GM21515 (cell line): Measurements from ENCODE around the gene TIMM44.
"Not testable (repeated sequence)": the region's sequence is repeated elsewhere in the genome, so short reads cannot be mapped to it uniquely, and the experiment has no call there.

Experiments used
- ATAC-seq: cut with Tn5 transposase; IDR thresholded peaks from one replicate; pipeline ENCODE4 v1.9.1; 2021; ENCODE audit not compliant: unreplicated experiment

Gene TIMM44

GRCh38 chr19:7902796-7903243 is 40.6 kb downstream of the TIMM44 start:
- ATAC-seq: peak; percentile 0

- ATAC-seq: no peak
These were observed 42.1 kb downstream of the TIMM44 start for GRCh38 chr19:7901337-7901736.

DNA sequence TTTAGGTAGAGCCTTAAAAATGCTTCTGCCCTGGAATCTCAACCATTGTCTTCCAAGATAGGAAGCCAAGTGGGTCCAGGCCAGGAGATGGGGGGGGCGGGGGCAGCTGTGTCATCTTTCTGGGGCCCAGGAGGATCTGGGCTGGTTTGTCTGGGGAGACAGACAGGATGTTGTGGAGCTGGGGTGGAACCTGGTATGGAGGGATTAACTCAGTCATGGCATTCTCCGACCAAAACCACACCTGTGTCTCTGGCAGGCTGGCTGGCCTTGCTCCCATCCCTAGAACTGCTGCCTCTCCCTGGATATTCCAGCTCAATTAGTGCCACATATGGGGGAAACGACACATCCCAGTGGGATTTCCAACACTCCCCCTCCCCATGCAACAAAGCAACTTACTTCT is 42.5 kb downstream of the TIMM44 start:
- ATAC-seq: no peak

GRCh38 chr19:7900401-7900870 is 43.0 kb downstream of the TIMM44 start:
- ATAC-seq: no peak

DNA sequence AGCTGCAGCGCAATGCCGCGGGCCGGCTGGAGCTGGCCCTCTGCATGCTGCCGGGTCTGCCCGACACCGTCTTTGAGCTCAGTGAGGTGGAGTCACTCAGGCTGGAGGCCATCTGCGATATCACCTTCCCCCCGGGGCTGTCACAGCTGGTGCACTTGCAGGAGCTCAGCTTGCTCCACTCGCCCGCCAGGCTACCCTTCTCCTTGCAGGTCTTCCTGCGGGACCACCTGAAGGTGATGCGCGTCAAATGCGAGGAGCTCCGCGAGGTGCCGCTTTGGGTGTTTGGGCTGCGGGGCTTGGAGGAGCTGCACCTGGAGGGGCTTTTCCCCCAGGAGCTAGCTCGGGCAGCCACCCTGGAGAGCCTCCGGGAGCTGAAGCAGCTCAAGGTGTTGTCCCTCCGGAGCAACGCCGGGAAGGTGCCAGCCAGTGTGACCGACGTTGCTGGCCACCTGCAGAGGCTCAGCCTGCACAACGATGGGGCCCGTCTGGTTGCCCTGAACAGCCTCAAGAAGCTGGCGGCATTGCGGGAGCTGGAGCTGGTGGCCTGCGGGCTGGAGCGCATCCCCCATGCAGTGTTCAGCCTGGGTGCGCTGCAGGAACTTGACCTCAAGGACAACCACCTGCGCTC is 43.6 kb downstream of the TIMM44 start:
- ATAC-seq: no peak

DNA sequence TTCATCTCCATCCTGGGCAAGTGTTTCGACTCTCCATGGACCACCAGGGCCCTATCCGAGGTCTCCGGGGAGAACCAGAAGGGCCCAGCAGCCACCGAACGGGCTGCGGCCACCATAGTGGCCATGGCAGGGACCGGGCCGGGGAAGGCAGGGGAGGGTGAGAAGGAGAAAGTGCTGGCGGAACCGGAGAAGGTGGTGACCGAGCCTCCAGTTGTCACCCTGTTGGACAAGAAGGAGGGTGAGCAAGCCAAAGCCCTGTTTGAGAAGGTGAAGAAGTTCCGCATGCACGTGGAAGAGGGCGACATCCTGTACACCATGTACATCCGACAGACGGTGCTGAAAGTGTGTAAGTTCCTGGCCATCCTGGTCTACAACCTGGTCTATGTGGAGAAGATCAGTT is 44.5 kb downstream of the TIMM44 start:
- no peak for ATAC-seq

DNA sequence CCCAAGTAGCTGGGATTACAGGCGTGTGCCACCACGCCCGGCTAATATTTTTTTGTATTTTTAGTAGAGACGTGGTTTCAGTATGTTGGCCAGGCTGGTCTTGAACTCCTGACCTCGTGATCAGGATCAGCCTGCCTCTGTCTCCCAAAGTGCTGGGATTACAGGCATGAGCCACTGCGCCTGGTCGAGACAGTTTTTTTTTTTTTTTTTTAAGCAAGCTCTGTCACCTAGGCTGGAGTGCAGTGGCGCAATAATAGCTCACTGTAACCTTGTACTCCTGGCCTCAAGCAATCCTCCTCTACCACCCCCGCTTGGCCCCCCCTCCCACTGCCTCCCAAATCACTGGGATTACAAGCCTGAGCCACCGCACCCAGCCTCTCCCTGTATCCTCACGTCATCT is 46.2 kb downstream of the TIMM44 start:
- no peak for ATAC-seq

- no peak for ATAC-seq
These were observed 47.9 kb downstream of the TIMM44 start for GRCh38 chr19:7895565-7895964.

DNA sequence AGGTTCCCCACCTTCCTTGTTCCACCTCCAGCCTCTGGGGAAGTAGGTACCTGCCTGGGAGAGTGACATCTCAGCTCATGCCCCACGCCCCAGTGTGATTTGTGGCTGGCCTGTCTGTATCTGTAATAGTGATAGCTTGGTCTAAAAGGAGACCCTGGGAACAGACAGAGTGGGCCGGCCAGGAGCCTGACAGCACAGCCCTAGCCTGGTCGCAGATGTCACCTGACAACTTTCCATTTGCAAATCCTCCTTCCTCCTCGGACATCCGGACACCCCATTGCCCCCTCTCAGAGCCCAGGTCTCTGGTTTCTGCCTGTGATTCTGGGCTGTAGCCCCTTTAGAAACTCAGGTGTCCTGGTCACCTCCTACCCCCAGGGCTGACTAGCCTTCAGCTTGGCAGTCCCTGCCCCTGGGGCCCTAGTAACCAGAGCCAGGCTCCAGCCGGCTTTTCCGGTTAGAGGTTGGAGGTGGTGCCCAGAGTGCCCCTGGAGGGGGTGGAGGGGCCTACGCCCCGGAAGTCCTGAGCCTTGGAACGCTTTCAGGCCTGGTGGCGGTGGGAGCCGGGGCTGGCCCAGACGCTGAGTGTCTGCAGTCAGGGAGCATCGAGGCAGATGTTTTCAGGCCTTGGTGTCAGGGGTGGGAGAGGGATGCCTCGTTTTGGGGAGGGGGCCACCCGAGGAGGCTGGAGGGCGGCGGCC is 48.7 kb downstream of the TIMM44 start:
- ATAC-seq: no peak

DNA sequence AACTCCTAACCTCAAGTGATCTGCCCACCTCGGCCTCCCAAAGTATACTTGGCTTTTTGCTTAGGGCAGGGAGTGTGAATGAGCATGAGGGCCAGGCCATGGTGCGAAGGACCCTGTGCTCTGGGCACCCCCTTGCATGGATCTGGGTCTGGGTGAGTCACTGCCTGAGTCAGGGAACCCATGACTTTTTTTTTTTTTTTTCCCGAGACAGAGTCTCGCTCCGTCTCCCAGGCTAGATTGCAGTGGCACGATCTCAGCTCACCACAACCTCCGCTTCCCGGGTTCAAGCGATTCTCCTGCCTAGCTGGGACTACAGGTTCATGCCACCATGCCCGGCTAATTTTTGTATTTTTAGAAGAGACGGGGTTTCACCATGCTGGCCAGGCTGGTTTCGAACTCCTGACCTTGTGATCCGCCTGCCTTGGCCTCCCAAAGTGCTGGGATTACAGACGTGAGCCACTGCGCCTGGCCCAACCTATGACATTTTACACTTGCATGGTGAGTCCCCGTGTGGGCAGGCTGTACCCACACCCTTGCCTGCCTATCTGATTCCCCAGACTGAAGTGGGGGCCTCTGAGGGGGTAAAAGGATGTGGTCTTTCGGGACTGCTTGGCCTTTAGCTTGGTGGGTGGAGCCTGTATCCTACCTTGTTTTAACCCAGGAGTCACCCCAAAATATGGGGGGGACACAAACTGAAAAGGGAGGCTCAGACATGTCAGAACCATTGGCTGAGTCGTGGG is 49.9 kb downstream of the TIMM44 start:
- not testable (repeated sequence) for ATAC-seq

DNA sequence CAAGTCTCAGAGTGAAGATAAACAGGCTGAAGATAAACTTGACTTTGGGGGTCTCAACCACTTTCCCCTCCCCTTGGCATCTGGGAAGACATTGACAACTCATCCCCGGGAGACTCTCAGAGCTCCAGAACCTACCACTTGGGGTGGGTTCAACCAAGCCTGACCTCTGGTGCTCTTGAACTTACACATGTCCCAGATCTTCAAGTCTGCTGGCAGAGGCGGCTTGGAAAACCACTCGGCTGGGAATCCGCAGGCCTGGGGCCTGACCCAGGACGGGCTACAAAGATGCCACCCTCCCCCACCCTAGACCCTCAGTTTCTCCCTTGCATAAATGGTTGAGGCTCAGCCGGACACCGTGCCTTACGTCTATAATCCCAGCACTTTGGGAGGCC is 54.6 kb downstream of the TIMM44 start:
- no peak for ATAC-seq

DNA sequence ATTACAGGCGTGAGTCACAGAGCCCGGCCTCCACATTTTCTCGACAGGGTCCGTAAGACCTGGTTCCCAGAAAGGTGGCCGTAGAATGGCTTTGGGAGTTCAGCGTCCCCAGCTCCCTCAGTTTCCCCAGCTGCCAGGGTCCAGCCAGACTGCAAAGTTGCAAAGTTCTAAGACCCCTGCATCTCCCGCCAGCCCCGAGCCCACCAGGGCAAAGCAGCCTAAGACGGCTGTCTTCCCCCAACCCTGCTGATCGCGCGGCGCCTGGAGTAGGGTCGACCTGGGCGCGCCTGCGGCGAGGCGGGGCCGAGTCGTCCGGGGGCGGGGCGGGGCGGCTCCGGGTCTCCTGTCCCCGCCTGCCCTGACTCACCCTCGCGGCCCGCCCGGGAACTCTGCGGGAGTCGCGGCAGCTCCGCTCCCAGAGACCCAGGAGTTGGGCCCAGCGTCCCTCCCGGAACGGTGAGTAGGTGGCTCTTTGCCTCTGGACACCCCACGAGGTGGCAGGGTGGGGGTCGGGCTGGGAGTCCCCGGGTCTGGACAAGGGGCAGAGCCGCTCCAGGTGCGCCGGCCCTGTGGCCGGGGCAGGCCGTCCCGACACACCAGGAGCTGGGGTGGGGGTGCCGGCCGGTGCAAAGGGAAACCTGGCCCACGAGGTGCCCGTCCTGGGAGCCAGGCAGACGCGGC is 55.2 kb downstream of the TIMM44 start, which contains the start of gene LRRC8E:
TSS of gene LRRC8E (plus strand) at position 366 of the 681 bp plus-strand sequence. CDS start 7,094 bp downstream, outside the sequence.
- ATAC-seq: no peak

DNA sequence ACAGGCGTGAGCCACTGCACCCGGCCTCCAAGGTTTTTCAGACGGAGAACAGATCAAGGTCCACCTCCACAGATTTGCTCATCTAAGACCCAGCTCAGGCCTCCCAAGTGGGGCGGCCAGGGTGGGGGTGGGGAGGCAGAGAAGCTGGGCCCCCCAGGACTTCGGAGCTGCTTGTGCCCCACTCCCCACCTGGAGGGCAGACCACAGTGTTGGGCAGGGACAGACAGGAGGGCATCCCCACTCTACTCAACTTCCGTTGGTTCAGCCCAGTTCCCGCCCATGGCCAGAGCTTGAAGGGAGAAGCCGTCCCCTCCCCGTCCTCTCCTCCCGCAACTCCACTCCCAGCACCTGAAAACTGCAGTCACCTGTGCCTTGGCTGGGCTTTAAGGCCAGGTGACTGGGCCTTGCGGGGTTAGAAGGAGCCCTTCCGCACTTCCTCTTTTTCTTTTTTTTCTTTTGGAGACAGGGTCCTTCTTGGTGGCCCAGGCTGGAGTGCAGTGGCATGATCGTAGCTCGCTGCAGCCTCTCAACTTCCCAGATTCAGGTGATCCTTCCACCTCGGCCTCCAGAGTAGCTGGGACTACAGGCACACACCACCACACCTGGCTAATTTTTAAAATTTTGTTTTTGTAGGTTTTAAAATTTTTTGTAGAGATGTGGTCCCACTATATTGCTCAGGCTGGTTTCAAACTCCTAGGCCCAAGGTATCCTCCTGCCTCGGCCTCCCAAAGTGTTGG is 55.9 kb downstream of the TIMM44 start:
- no peak for ATAC-seq

GRCh38 chr19:7885818-7886217 is 57.6 kb downstream of the TIMM44 start:
- ATAC-seq: no peak

- no peak for ATAC-seq
These were observed 59.5 kb downstream of the TIMM44 start for GRCh38 chr19:7883796-7884570.

- no peak for ATAC-seq
These were observed 60.4 kb downstream of the TIMM44 start for GRCh38 chr19:7883105-7883504.

DNA sequence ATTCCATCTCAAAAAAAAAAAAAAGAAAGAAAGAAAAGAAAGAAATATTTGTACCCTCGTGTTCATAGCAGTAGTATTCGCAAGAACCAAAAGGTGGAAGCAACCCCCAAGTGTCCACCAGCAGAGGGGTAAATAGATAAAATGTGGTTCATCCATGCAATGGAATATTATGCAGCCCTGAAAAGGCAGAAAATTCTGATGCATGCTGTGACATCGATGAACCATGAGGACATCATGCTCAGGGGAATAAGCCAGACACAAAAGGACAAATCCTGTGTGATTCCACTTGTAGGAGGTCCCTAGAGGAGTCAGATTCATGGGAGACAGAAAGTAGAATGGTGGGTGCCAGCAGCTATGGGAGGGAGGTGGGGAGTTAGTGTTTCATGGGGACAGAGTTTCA is 61.6 kb downstream of the TIMM44 start:
- ATAC-seq: no peak

- ATAC-seq: no peak
These were observed 63.6 kb downstream of the TIMM44 start for GRCh38 chr19:7879836-7880235.

DNA sequence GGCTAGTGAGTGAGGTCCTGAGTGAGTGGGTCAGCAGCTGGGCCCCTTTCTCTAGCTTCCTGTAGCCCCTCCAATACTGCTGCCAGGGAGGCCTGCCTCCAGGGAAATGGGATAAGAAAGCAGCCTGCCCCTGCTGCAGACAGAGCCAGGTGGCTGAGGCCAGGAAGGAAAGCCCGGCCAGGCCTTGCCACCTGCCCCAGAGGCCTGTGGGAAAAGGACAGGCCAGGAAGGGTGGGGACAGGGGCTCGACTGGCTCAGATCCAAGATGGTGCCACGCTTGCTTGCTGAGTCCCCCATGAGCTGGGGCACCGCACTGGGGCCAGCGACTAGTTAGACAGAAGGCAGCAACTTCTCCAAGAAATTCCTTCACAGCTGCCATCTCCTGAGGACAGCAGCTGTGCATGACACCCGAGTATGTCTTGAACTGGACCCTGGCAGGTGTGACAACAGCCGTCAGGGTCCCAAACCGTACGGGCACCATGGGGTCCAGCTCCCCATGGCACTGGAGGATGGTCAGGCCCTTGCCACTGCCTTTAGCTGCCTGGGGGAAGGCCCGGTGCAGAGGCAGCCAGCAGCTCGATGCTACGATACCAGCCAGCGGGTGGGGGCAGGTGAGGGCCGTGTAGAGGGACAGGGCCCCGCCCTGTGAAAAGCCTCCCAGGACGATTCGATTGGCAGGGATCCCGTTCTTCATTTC is 64.2 kb downstream of the TIMM44 start:
- ATAC-seq: no peak
